Epithelial cell of proximal tubule (primary cell): ENCODE measurements around the gene TSPAN3. TPM values are rescaled to one million over a fixed set of nuclear protein-coding genes. Genes with fewer than 3 reads are reported as not detected.

ENCODE experiments used
- DNase-seq: peaks from one replicate; pipeline ENCODE4 v3.0.0-alpha.2; 2011; ENCODE audit warnings: low read depth
- H3K4me3 ChIP-seq: 2 replicates; pipeline ENCODE4 v1.5.1; 2011; ENCODE audit warnings: low read depth, mild to moderate bottlenecking, low read length
- total RNA-seq: library from RNA; depleted of rRNA; stranded (reverse); fragments of >200 nt; gene quantifications from 2 replicates; pipeline ENCODE4 v1.2.3, GENCODE V29; 2015
- TF ChIP-seq, protein P1 (sequence below): conservative IDR thresholded peaks from 2 replicates; pipeline ENCODE4 v1.5.1; 2012; ENCODE audit warnings: low read depth, mild to moderate bottlenecking, low read length

Gene TSPAN3
- total RNA-seq, 1 donor from 2014 or later: 252 TPM

DNA sequence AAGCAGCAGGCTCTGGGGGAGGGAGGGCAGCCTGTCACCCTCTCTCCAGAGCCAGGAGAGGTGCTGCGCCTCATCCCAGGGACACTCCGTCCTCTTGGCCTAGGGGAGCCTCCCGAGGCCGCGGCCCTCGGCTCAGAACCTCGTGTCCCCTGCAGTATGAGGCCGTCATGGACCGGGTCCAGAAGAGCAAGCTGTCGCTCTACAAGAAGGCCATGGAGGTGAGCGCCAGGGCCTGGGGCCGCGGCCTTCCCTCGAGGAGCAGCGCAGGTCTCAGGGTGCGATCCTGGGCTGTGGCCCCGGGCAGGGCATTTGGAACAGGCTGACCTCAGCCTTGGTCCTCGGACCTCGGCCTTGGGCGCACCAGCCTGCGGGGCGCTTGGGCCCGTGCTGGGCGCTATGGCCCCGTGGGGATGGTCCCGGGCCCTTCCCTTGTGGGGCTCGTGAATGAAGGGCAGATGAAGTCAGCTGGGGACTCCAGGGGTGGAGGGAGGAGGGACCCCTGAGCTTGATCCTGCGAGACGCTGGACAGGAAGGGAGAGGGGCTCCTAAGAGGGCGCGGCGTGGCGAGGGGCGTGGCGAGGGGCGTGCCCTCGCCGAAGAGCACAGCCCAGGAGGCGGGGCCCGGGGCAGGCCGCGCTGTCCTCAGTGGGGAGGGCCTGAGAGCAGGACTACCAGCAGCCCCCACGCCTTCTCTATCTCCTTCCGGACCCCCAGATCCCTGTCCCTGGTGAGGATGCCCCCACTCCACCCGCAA, 43.0 kb downstream of the TSPAN3 start:
- DNase-seq: no peak
- TF ChIP-seq, protein P1, sequence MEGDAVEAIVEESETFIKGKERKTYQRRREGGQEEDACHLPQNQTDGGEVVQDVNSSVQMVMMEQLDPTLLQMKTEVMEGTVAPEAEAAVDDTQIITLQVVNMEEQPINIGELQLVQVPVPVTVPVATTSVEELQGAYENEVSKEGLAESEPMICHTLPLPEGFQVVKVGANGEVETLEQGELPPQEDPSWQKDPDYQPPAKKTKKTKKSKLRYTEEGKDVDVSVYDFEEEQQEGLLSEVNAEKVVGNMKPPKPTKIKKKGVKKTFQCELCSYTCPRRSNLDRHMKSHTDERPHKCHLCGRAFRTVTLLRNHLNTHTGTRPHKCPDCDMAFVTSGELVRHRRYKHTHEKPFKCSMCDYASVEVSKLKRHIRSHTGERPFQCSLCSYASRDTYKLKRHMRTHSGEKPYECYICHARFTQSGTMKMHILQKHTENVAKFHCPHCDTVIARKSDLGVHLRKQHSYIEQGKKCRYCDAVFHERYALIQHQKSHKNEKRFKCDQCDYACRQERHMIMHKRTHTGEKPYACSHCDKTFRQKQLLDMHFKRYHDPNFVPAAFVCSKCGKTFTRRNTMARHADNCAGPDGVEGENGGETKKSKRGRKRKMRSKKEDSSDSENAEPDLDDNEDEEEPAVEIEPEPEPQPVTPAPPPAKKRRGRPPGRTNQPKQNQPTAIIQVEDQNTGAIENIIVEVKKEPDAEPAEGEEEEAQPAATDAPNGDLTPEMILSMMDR: no peak
- H3K4me3 ChIP-seq: peak overlapping the region; percentile 23

DNA sequence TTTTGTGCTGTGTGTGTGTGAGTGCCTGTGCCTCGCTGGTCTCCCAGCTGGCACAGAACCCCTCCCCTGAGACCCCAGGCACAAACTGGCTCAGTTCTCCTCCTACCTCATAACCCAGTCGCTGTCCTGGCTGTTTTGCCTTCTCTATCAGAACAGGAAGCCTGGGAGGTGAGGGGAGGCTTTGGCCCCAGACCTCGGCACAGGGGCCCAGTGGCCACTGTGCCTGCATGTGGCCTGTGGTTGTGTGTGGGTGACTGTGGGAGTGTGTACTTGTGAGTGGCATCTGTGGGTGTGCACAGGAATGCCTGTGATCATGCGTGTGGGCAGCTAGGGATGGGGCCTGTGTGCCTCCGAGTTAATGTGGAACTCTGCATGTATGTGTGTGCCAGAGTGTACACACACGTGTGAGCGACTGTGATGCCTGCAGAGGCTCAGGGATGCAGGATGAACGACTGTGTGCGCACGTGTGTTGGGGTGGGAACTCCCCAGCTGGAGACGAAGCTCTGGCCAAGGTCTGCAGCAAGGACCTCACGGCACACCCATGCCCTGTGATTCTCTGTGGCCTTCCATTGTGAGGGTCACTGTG, 43.7 kb downstream of the TSPAN3 start:
- TF ChIP-seq, protein P1: no peak
- DNase-seq: no peak

DNA sequence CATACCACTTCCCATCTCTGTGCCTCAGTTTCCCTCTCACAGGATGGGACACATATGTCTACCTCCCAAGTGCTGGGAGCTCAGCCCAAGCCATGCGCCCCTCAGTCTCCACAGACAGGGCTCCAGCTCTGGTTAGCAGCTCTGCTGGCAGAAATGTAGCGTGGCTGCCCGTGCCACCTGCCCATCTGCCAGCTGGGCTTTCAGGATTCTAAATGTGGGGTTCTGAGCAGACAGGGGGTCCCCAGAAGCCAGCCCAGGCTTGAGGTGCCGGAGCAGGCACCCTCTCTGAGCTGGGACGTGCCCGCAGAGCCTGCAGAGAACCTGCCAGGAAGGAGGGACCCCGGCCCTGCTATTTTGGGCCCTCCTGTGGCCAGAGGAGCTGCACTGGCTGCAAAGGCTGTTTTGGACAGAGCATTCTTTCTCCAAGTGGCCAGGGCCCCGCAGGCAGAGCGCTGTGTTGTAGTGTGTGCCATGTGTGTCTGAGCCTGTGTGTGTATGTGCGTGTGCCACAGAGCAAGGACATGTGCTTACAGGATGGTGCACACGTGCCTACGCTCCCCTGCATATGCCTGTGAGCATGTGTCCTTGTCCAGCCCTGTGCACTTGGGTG, 44.3 kb downstream of the TSPAN3 start:
- DNase-seq: no peak
- H3K4me3 ChIP-seq: no peak overlapping the region
- TF ChIP-seq, protein P1: no peak

More for the DNA sequence above, 43.7 kb downstream of the TSPAN3 start:
- H3K4me3 ChIP-seq: no peak overlapping the region

DNA sequence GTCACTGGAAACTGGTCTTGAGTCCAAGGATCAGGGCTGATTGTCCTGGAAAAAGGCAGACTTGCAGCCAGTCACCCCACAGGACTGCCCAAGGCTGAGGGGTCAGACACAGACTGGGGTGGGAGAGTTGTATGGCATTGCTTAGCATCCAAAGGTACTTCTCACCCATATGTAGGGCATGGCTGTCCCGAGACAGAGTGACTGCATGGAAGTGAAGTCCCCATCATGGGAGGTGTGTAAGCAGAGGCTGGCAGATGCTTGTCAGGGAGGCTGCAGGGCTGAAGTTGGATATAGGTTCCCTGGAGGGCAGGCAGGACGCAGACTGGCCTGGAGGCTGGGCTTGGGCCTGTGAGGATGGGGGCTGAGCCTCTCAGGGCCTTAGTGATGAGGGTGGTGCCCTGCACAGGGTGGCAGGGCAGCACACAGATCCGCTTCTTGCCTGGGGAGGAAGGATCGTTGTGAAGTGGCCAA, 44.9 kb downstream of the TSPAN3 start:
- TF ChIP-seq, protein P1: no peak
- DNase-seq: no peak

DNA sequence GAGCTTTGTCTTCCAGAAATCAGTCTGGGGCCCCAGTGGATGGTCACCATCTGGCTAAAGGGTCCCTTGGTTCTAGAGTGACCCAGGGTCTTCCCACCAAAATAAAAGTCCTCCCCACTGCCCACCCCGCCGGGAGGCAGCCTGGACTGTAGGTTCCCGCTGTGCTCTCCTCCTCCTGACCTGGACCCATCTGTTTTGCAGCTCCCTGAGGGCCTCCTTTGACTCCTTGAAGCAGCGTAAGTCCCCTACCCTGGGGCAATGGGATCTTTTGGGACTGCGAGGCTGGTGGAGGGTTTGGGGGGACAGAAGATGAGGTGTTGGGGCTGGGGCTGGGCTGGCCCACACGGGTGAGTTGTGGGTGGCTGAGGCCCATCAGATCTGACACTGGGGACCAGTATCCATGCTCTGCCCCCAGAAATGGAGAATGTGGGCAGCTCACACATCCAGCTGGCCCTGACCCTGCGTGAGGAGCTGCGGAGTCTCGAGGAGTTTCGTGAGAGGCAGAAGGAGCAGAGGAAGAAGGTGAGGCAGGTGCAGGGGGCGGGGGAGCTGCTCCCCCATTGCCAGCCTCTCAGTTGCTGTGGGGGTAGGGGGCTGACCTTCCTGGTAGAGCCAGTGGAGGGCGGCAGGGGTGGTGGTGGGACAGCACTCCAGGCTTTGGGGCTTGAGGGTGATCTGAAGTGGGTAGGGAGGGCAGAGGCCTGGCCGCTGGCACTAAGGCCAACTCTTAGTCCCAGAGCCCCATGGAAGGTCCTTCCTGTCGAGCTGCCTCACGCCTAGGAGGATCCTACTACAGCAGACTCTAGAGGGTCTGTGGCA, 45.6 kb downstream of the TSPAN3 start:
- no peak for DNase-seq
- TF ChIP-seq, protein P1: no peak
- no peak overlapping the region for H3K4me3 ChIP-seq

More for the DNA sequence above, 44.9 kb downstream of the TSPAN3 start:
- H3K4me3 ChIP-seq: no peak overlapping the region

DNA sequence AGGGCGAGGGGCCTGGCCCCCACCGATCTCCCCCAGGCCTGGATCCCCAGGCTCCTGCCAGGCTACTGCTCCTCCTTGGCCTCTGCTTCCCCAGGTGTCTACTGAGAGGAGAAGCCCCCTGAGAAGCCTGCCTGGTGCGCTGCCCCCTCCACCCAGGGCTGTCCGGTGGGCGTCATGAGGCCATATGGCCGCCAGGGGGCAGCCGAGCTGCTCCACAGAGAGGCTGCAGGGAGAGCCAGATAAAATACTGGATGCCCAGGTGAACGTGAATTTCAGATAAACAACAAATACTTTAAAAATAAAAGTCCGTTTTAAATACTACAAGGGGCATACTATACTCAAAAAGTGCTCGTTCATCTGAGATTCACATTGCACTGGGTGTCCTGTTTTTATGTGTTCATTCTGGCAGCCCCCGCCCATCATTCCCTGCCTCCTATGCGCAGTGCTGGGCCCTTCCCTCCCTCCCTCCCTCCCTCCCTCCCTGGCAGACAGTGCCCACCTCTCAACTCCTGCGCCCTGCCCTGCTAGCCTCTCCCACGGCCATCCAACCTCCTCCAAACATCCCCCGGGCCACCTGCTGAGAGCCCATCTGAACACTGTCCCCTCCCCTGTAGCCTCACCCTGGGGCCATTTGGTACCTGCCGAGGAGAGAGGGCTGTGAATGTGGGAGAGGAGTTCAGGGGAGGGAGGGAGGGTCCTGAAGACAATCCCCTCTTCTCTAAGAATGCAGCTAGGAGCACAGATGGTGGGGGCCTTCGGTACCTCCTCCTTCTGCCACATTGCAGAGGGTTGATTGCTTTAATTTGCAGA, 46.4 kb downstream of the TSPAN3 start:
- H3K4me3 ChIP-seq: no peak overlapping the region
- TF ChIP-seq, protein P1: peak; percentile 91
- no peak for DNase-seq
